Ovary (tissue), 9 donors: ENCODE data around the gene CYB561A3. TPM values are rescaled to one million over a fixed set of nuclear protein-coding genes. Genes with fewer than 3 reads are reported as not detected.

Source experiments
- DNase-seq, 5 donors: peaks; one replicate each; pipeline ENCODE4 v3.0.0-alpha.2; 2019 to 2020
- H3K27ac ChIP-seq, 2 donors: fragments of 200-600 bp; one replicate each; pipeline versions ENCODE4 v1.5.1 to v1.8.0; 2019 to 2022
- H3K27me3 ChIP-seq: fragments of 200-600 bp; one replicate; pipeline ENCODE4 v1.8.0; 2022
- H3K36me3 ChIP-seq: fragments of 200-600 bp; sonication (generic); one replicate; pipeline ENCODE4 v1.5.1; 2019
- H3K4me1 ChIP-seq: one replicate; pipeline ENCODE4 v1.8.1; 2013; ENCODE audit warnings: mild to moderate bottlenecking, moderate library complexity; ENCODE audit not compliant: insufficient read depth
- H3K4me3 ChIP-seq: fragments of 200-600 bp; sonication (generic); one replicate; pipeline ENCODE4 v1.5.1; 2017
- H3K9me3 ChIP-seq, 2 donors: fragments of 200-600 bp in 1 of 2; sonication (generic) in 1 of 2; one replicate each; pipeline versions ENCODE4 v1.5.1 to v1.8.1; 2013 to 2019; ENCODE audit warnings: mild to moderate bottlenecking in 1 of 2, moderate library complexity in 1 of 2
- EP300 ChIP-seq: sonication (generic); formaldehyde crosslinking; IDR thresholded peaks from one replicate; pipeline ENCODE4 v1.6.1; 2017; ENCODE audit warnings: antibody characterized with exemption
- POLR2A ChIP-seq: fragments of 450-650 bp; IDR thresholded peaks from one replicate; pipeline ENCODE4 v1.6.1; 2017; ENCODE audit warnings: antibody characterized with exemption, mild to moderate bottlenecking, moderate library complexity
- WGBS, 3 donors: extraction: QIAGEN DNeasy Blood & Tissue Kit in 1 of 3; methylation state at CpG; one replicate each; pipeline versions ENCODE4 v1.1.5 to v1.1.7; 2013 to 2017; 5-methylcytosine and 5-hydroxymethylcytosine counted together
- intact Hi-C, 4 donors: fragments of 100-400 bp; cut with DNase I; formaldehyde crosslinking; loops; one replicate each; pipeline versions ENCODE4 v1.11.0 to v1.15.1; 2022 to 2023
- polyA plus RNA-seq, 2 donors: library from polyadenylated mRNA; stranded (reverse); fragments of 200-250 nt in 1 of 2; fragments of 350-450 nt in 1 of 2; fragmentation: Illumina TruSeq in 1 of 2; extraction: RNeasy Lipid Tissue Mini Kit (QIAGEN cat#74804) in 1 of 2; gene quantifications; one replicate each; pipeline ENCODE4 v1.2.3, GENCODE V29; 2013 to 2014
- total RNA-seq, 7 donors: library from RNA; depleted of rRNA in 2 of 7; stranded (reverse); fragments of >200 nt in 2 of 7; fragmentation: NEBNext Ultra II Directional in 3 of 7; extraction: Animal tissue kit (Norgen Biotek cat#: 25700) in 3 of 7; gene quantifications; one replicate each; pipeline versions ENCODE4 v1.1.0 to v1.2.4, GENCODE V29; 2016 to 2023
- TF ChIP-seq, protein P1 (sequence below), 3 donors: fragments of 450-650 bp in 2 of 3; fragments of 200-600 bp in 1 of 3; IDR thresholded peaks; one replicate each; pipeline versions ENCODE4 v1.5.1 to v1.8.0; 2016 to 2022; ENCODE audit warnings: antibody characterized with exemption in 3 of 3, mild to moderate bottlenecking in 1 of 3
- donor health status: DM: no; HTN: no; CAD: no; lungs with moderate emphysema.
- donor health status: DM: no; HTN: no; CAD: no.
- donor health status: Bipolar disorder and iron deficiency.
- donor health status: DM: yes; HTN: yes; CAD: no.
- donor health status: DM: no; HTN: no; CAD: no.
- donor health status: DM: yes; HTN: yes; CAD: no.

CYB561A3 gene
- total and polyA plus RNA-seq, 9 donors, result 24.1 to 58.3 (median 44.1) TPM

DNA sequence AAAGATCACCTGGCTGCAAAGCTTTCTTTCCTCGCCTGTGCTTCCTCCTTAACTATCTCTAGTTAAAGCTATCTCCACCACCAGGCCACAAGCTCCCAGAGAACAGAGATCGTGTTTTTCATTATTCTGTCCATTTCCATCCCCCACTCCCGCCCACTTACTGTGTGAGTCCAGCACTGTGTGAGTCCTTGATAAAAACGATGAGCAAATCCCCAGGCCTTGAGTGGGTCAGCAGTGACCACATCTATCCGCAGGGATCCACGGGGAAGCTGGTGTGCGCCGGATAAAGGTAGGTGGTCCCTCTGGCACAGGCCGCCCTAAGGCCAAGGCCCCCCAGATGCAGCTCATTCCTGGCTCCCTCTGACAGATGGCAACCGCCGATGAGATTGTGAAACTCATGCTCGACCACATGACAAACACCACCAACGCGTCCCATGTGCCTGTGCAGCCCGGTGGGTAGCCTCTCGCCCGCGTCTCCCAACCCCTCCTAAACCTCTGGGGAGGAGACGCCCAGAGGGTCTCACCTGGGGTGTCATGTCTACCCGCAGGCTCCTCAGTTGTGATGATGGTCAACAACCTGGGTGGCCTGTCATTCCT lies 19.4 kb downstream of the CYB561A3 start:
- Histone ChIP-seq H3K27ac (no peak overlapping the region), H3K4me1 (peaks cover 15% of the 10 kb centered on the region), H3K9me3 (no peaks in the 10 kb centered on the region), H3K36me3 (no peaks in the 10 kb centered on the region), H3K4me3 (no peak overlapping the region), H3K27me3 (no peaks in the 10 kb centered on the region)
- TF ChIP-seq, protein P1, sequence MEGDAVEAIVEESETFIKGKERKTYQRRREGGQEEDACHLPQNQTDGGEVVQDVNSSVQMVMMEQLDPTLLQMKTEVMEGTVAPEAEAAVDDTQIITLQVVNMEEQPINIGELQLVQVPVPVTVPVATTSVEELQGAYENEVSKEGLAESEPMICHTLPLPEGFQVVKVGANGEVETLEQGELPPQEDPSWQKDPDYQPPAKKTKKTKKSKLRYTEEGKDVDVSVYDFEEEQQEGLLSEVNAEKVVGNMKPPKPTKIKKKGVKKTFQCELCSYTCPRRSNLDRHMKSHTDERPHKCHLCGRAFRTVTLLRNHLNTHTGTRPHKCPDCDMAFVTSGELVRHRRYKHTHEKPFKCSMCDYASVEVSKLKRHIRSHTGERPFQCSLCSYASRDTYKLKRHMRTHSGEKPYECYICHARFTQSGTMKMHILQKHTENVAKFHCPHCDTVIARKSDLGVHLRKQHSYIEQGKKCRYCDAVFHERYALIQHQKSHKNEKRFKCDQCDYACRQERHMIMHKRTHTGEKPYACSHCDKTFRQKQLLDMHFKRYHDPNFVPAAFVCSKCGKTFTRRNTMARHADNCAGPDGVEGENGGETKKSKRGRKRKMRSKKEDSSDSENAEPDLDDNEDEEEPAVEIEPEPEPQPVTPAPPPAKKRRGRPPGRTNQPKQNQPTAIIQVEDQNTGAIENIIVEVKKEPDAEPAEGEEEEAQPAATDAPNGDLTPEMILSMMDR (IDR thresholded peaks at IDR 0.05), result no peak
- TF ChIP-seq EP300 (no peak), POLR2A (no peak)
- WGBS, 3 donors, result 62 to 76% (median 66%) methylated on average over 20 of the region's 20 CpGs
- peak in 1 of 5 donors; percentile 33 for DNase-seq
- intact Hi-C loops, result no loop called here

DNA sequence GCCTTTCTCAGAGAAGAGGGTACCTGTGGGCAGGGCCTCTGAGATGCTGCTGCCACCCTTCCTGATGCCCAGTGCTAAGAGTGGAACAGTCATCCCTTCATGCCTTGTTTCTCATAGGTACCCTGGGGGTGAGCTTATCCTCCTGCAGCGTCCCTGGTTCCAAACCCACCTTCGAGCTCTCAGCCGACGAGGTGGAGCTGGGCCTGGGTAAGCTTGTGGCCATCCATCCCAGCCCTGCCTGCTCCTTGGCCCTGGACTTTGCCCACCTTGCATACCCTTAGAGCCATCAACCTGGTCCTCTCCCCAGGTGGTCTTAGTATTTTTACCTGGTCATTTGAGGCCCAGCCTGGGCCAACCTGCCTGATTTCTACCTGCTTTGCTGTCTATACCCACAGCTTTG lies 20.0 kb downstream of the CYB561A3 start:
- Histone ChIP-seq H3K27ac (no peak overlapping the region), H3K4me3 (no peak overlapping the region), H3K36me3 (no peaks in the 10 kb centered on the region), H3K9me3 (no peaks in the 10 kb centered on the region), H3K27me3 (no peaks in the 10 kb centered on the region), H3K4me1 (peaks cover 17% of the 10 kb centered on the region)
- intact Hi-C loops, result no loop called here
- TF ChIP-seq, protein P1 (IDR thresholded peaks at IDR 0.05), result no peak
- TF ChIP-seq POLR2A (no peak), EP300 (no peak)
- 92 to 95% (median 94%) methylated on average over 4 of the region's 4 CpGs for WGBS, 3 donors
- DNase-seq, result peak in 1 of 5 donors; percentile 21

DNA sequence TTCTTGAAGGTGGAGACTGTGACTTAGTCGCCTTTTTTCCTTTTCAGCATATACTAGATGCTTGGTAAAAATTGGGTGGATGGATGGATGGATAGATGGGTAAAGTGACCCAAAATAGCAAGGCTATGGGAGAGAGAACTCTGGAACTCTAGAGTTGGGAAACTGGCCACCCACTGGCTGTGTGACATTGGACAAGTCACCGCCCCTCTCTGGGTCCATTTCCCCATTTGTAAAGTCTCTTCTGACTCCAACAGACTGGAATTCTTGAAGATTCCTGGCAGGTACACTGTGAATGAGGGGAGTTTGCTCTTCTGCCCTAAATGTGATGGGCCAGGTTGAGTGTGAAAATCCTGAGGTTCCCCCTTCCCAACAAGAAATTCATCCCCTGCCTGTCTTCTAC lies 20.7 kb downstream of the CYB561A3 start:
- H3K4me3 ChIP-seq, result no peak overlapping the region
- TF ChIP-seq POLR2A, result no peak
- TF ChIP-seq EP300, result no peak
- TF ChIP-seq, protein P1 (IDR thresholded peaks at IDR 0.05), result no peak
- H3K9me3 ChIP-seq, result no peaks in the 10 kb centered on the region
- peak in 1 of 5 donors; percentile 2 for DNase-seq
- 96 to 98% (median 98%) methylated on average over 2 of the region's 2 CpGs for WGBS, 3 donors
- peaks cover 15% of the 10 kb centered on the region for H3K4me1 ChIP-seq
- H3K36me3 ChIP-seq, result no peaks in the 10 kb centered on the region
- H3K27me3 ChIP-seq, result no peaks in the 10 kb centered on the region
- no peak overlapping the region for H3K27ac ChIP-seq
- intact Hi-C loops, result no loop called here

DNA sequence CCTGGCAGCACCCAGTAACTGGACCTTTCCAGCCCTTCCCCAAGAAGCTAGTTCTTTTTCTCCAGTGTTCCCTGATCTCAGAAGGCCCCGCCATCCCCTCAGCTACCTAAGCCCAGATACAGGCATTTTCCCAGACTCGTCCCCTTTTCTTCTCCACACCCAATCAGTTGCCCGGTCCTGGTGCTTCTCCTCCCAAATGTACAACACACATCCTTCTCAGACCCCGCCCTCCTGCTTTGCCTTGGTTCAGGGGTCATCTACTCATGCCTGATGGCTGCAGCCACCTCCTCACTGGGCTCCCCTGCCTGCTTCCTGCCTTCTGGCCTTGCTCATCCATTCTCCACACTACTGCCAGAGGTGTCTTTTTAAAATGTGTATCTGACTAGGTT lies 22.2 kb downstream of the CYB561A3 start:
- no peaks in the 10 kb centered on the region for H3K36me3 ChIP-seq
- H3K27me3 ChIP-seq, result no peaks in the 10 kb centered on the region
- intact Hi-C loops, result no loop called here
- H3K9me3 ChIP-seq, result no peaks in the 10 kb centered on the region
- no peak overlapping the region for H3K27ac ChIP-seq
- H3K4me3 ChIP-seq, result no peak overlapping the region
- peaks cover 15% of the 10 kb centered on the region for H3K4me1 ChIP-seq
- 88 to 90% (median 89%) methylated on average over 4 of the region's 4 CpGs for WGBS, 3 donors
- TF ChIP-seq, protein P1 (IDR thresholded peaks at IDR 0.05), result no peak
- TF ChIP-seq POLR2A (no peak), EP300 (no peak)
- peak in 1 of 5 donors; percentile 28 for DNase-seq
